ENCODE results near the gene MAST4.

MAST4 gene

DNA sequence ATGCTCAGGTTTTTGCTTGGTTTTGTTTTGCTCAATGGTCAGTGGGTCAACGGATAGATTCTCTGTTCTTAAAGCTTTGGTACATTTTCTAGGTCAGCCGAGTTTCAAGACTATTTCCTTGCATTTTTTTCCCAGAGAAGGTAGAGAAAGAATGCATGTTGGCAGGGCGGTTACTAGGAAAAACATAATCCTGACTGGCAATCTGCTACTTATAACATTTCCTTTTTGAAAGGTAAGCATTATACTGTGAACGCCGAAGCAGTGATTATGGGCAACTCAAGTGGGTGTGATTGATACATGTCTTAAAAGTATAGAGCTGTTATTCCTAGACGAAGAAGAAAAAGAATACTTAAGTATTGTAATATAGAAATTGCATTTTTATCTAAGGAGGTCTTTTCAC is 273.2 kb downstream of the MAST4 start:
- no peaks in the 10 kb centered on the region for H3K27me3 ChIP-seq (replicated peaks; ENCODE audit: control insufficient read depth, insufficient read depth, low read length)
- DNase-seq (ENCODE audit: extremely low read depth, insufficient read length) = no peak
- H3K36me3 ChIP-seq (ENCODE audit: control insufficient read depth, insufficient read depth, low read length) = no peaks in the 10 kb centered on the region
- no peak overlapping the region for H3K4me3 ChIP-seq (replicated peaks; ENCODE audit: low read depth, low read length)
- TF ChIP-seq CTCF (IDR thresholded peaks at IDR 0.05; ENCODE audit: insufficient read depth, low read length, poor library complexity, severe bottlenecking) = no peak

DNA sequence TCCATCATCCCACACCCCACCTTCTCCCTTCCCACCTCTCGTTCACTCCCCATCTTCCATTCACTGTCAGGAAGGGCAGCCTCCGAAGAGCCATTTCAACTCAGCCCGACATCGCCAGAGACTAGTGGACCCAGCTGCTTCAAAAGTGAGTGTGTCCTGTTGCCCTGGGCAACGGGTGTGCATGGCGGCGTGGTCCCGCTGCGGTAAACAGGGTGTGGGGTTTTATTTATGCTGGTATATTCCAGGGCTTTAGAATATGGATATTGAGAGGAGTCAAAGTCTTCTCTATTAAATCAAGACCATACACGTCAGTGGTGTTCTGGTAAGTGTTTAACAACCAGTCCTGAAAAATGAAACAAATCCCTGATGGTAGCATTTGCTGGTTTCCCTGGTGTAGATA is 274.5 kb downstream of the MAST4 start:
- Histone ChIP-seq H3K27me3 (replicated peaks; ENCODE audit: control insufficient read depth, insufficient read depth, low read length) (no peaks in the 10 kb centered on the region), H3K36me3 (ENCODE audit: control insufficient read depth, insufficient read depth, low read length) (no peaks in the 10 kb centered on the region), H3K4me3 (replicated peaks; ENCODE audit: low read depth, low read length) (no peak overlapping the region)
- TF ChIP-seq CTCF (IDR thresholded peaks at IDR 0.05; ENCODE audit: insufficient read depth, low read length, poor library complexity, severe bottlenecking) = no peak
- DNase-seq (ENCODE audit: extremely low read depth, insufficient read length) = no peak

GRCh38 chr5:66871651-66872050 is 275.5 kb downstream of the MAST4 start:
- TF ChIP-seq CTCF (IDR thresholded peaks at IDR 0.05; ENCODE audit: insufficient read depth, low read length, poor library complexity, severe bottlenecking) = no peak
- no peak for DNase-seq (ENCODE audit: extremely low read depth, insufficient read length)
- no peaks in the 10 kb centered on the region for H3K27me3 ChIP-seq (replicated peaks; ENCODE audit: control insufficient read depth, insufficient read depth, low read length)
- H3K4me3 ChIP-seq (replicated peaks; ENCODE audit: low read depth, low read length) = no peak overlapping the region
- H3K36me3 ChIP-seq (ENCODE audit: control insufficient read depth, insufficient read depth, low read length) = no peaks in the 10 kb centered on the region

DNA sequence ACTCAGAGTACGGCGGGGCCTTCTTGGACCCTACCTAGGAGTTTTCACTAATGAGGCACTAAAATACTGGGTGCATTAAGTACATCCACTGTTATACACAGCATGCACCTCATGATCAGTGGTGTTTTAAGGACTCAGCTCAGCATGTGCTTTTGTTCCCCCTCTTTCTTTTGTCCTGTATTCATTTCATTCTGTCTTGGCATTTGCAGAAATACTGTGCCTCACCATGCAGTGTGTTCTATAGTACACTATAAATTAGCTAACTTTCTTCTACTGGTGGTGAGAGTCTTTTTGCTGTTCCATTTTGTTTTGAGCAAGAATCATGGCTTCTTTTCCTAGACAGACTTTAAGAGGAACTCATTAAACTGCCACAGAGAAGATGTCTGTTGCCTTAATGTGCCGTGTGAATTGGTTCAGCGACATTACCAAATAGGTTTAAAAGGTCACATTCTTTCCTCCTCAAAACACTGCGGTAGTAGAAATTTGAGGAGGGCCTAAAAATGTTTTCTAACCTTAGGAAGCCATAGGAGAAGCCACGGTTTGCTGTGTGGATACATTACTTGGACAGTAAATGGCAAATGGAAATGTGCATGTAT is 276.6 kb downstream of the MAST4 start:
- no peaks in the 10 kb centered on the region for H3K27me3 ChIP-seq (replicated peaks; ENCODE audit: control insufficient read depth, insufficient read depth, low read length)
- TF ChIP-seq CTCF (IDR thresholded peaks at IDR 0.05; ENCODE audit: insufficient read depth, low read length, poor library complexity, severe bottlenecking) = no peak
- no peak for DNase-seq (ENCODE audit: extremely low read depth, insufficient read length)
- no peak overlapping the region for H3K4me3 ChIP-seq (replicated peaks; ENCODE audit: low read depth, low read length)
- H3K36me3 ChIP-seq (ENCODE audit: control insufficient read depth, insufficient read depth, low read length) = no peaks in the 10 kb centered on the region

- H3K4me3 ChIP-seq (replicated peaks; ENCODE audit: low read depth, low read length) = no peak overlapping the region
- DNase-seq (ENCODE audit: extremely low read depth, insufficient read length) = no peak
- no peaks in the 10 kb centered on the region for H3K36me3 ChIP-seq (ENCODE audit: control insufficient read depth, insufficient read depth, low read length)
- no peaks in the 10 kb centered on the region for H3K27me3 ChIP-seq (replicated peaks; ENCODE audit: control insufficient read depth, insufficient read depth, low read length)
- TF ChIP-seq CTCF (IDR thresholded peaks at IDR 0.05; ENCODE audit: insufficient read depth, low read length, poor library complexity, severe bottlenecking) = no peak
These were observed 277.8 kb downstream of the MAST4 start for GRCh38 chr5:66874004-66874403.

GRCh38 chr5:66875315-66875714 is 279.1 kb downstream of the MAST4 start:
- no peak for TF ChIP-seq CTCF (IDR thresholded peaks at IDR 0.05; ENCODE audit: insufficient read depth, low read length, poor library complexity, severe bottlenecking)
- DNase-seq (ENCODE audit: extremely low read depth, insufficient read length) = no peak
- H3K4me3 ChIP-seq (replicated peaks; ENCODE audit: low read depth, low read length) = no peak overlapping the region

More at GRCh38 chr5:66875315-66875714, 279.1 kb downstream of the MAST4 start:
- H3K27me3 ChIP-seq (replicated peaks; ENCODE audit: control insufficient read depth, insufficient read depth, low read length) = no peaks in the 10 kb centered on the region
- no peaks in the 10 kb centered on the region for H3K36me3 ChIP-seq (ENCODE audit: control insufficient read depth, insufficient read depth, low read length)

Measured in GM06990 (cell line).